Tibial nerve (tissue), 4 donors: ENCODE data around the gene PTN.

ENCODE experiments used
- CTCF ChIP-seq, 5 experiments: fragments of 200-600 bp in 3 of 5; fragments of 450-650 bp in 2 of 5; sonication (generic) in 3 of 5; IDR thresholded peaks; one replicate each; pipeline ENCODE4 v1.5.1; 2016 to 2019; ENCODE audit warnings: antibody characterized with exemption in 5 of 5, mild to moderate bottlenecking in 3 of 5, moderate library complexity in 2 of 5
- EP300 ChIP-seq, 2 donors: sonication (generic); formaldehyde crosslinking; IDR thresholded peaks; one replicate each; pipeline ENCODE4 v1.6.1; 2017; ENCODE audit warnings: antibody characterized with exemption in 2 of 2, mild to moderate bottlenecking in 1 of 2
- POLR2A ChIP-seq, 2 donors: fragments of 450-650 bp; IDR thresholded peaks; one replicate each; pipeline ENCODE4 v1.6.1; 2017; ENCODE audit warnings: antibody characterized with exemption in 2 of 2, mild to moderate bottlenecking in 2 of 2, moderate library complexity in 2 of 2

GRCh38 chr7:137262599-137262998, 80.9 kb downstream of the PTN start:
- TF ChIP-seq CTCF (IDR thresholded peaks at IDR 0.05) (no peak), POLR2A (IDR thresholded peaks at IDR 0.05) (no peak), EP300 (IDR thresholded peaks at IDR 0.05) (no peak)
